ENCODE data around the gene UBXN11.

The UBXN11 gene

GRCh38 chr1:26306290-26307229 lies at the start of gene UBXN11:
TSS of gene UBXN11 (minus strand) at chr1:26306636. CDS start at chr1:26302883, 3,753 bp downstream.
- no peak for TF ChIP-seq GATA2 (IDR thresholded peaks at IDR 0.05; ENCODE audit: low read depth, low read length)
- no peak for TF ChIP-seq GATA3 (IDR thresholded peaks at IDR 0.05; ENCODE audit: low read depth, low read length)

GRCh38 chr1:26356106-26356505 lies 49.7 kb upstream of the UBXN11 start:
- no peak for TF ChIP-seq GATA3 (IDR thresholded peaks at IDR 0.05; ENCODE audit: low read depth, low read length)
- no peak for TF ChIP-seq GATA2 (IDR thresholded peaks at IDR 0.05; ENCODE audit: low read depth, low read length)

- TF ChIP-seq GATA3 (IDR thresholded peaks at IDR 0.05; ENCODE audit: low read depth, low read length) (no peak), GATA2 (IDR thresholded peaks at IDR 0.05; ENCODE audit: low read depth, low read length) (no peak)
Observed at GRCh38 chr1:26354972-26355371, 48.5 kb upstream of the UBXN11 start.

- no peak for TF ChIP-seq GATA3 (IDR thresholded peaks at IDR 0.05; ENCODE audit: low read depth, low read length)
- no peak for TF ChIP-seq GATA2 (IDR thresholded peaks at IDR 0.05; ENCODE audit: low read depth, low read length)
Observed at GRCh38 chr1:26353976-26354820, 47.8 kb upstream of the UBXN11 start, which contains the start of gene CRYBG2. TSS of gene CRYBG2 (minus strand) at chr1:26354130. CDS start at chr1:26346657, 7,473 bp downstream.

GRCh38 chr1:26353210-26353859 lies 46.9 kb upstream of the UBXN11 start:
- TF ChIP-seq GATA3 (IDR thresholded peaks at IDR 0.05; ENCODE audit: low read depth, low read length) (no peak), GATA2 (IDR thresholded peaks at IDR 0.05; ENCODE audit: low read depth, low read length) (no peak)

GRCh38 chr1:26352338-26352679 lies 45.9 kb upstream of the UBXN11 start:
- no peak for TF ChIP-seq GATA2 (IDR thresholded peaks at IDR 0.05; ENCODE audit: low read depth, low read length)
- no peak for TF ChIP-seq GATA3 (IDR thresholded peaks at IDR 0.05; ENCODE audit: low read depth, low read length)

GRCh38 chr1:26351590-26352337 lies 45.3 kb upstream of the UBXN11 start:
- no peak for TF ChIP-seq GATA2 (IDR thresholded peaks at IDR 0.05; ENCODE audit: low read depth, low read length)
- no peak for TF ChIP-seq GATA3 (IDR thresholded peaks at IDR 0.05; ENCODE audit: low read depth, low read length)

GRCh38 chr1:26350701-26351589 lies 44.5 kb upstream of the UBXN11 start:
- TF ChIP-seq GATA2 (IDR thresholded peaks at IDR 0.05; ENCODE audit: low read depth, low read length) (no peak), GATA3 (IDR thresholded peaks at IDR 0.05; ENCODE audit: low read depth, low read length) (no peak)

GRCh38 chr1:26350343-26350700 lies 43.9 kb upstream of the UBXN11 start:
- TF ChIP-seq GATA2 (IDR thresholded peaks at IDR 0.05; ENCODE audit: low read depth, low read length) (no peak), GATA3 (IDR thresholded peaks at IDR 0.05; ENCODE audit: low read depth, low read length) (no peak)

GRCh38 chr1:26349877-26350244 lies 43.4 kb upstream of the UBXN11 start:
- no peak for TF ChIP-seq GATA2 (IDR thresholded peaks at IDR 0.05; ENCODE audit: low read depth, low read length)
- no peak for TF ChIP-seq GATA3 (IDR thresholded peaks at IDR 0.05; ENCODE audit: low read depth, low read length)

GRCh38 chr1:26349188-26349876 lies 42.9 kb upstream of the UBXN11 start:
- no peak for TF ChIP-seq GATA3 (IDR thresholded peaks at IDR 0.05; ENCODE audit: low read depth, low read length)
- no peak for TF ChIP-seq GATA2 (IDR thresholded peaks at IDR 0.05; ENCODE audit: low read depth, low read length)
